Activated CD8-positive, alpha-beta memory T cell treated with anti-CD3 and anti-CD28 coated beads, Interleukin-2, amount 10 ng/mL, durations not matched to agents 7 days and 5 days (primary cell): ENCODE data around the gene CAMTA1. TPM values are rescaled to one million over a fixed set of nuclear protein-coding genes. Genes with fewer than 3 reads are reported as not detected.
A peak's percentile ranks its signal among the peaks of the same experiment; 100 is the strongest.

Experiments
- ATAC-seq: fragments of 150-1000 bp; cut with Tn5 transposase; one replicate; pipeline ENCODE4 v1.10.0; 2021; ENCODE audit warnings: moderate library complexity
- CTCF ChIA-PET: fragments of 350-600 bp; sonication (Branson Sonifier 250); formaldehyde crosslinking; loops from one replicate; lab custom pipeline; 2021; ENCODE audit warnings: antibody characterized with exemption; lab: Charles Lee
- DNase-seq: peaks from one replicate; pipeline ENCODE4 v3.0.0-alpha.2; 2020
- H3K27ac Mint-ChIP-seq: one replicate; pipeline ENCODE4 v1.8.0; 2021; ENCODE audit warnings: mild to moderate bottlenecking, mixed read lengths
- H3K27me3 Mint-ChIP-seq: one replicate; pipeline ENCODE4 v1.8.0; 2021; ENCODE audit warnings: mixed read lengths
- H3K36me3 Mint-ChIP-seq: one replicate; pipeline ENCODE4 v1.8.0; 2021; ENCODE audit warnings: mild to moderate bottlenecking, mixed read lengths
- H3K4me1 Mint-ChIP-seq: one replicate; pipeline ENCODE4 v1.8.0; 2021; ENCODE audit warnings: mixed read lengths
- H3K4me3 Mint-ChIP-seq: one replicate; pipeline ENCODE4 v1.8.0; 2021; ENCODE audit warnings: mild to moderate bottlenecking, moderate library complexity, mixed read lengths
- H3K9me3 Mint-ChIP-seq: one replicate; pipeline ENCODE4 v1.8.0; 2022; ENCODE audit warnings: low read depth, mixed read lengths
- total RNA-seq, 2 experiments: library from RNA; stranded (reverse); gene quantifications; one replicate each; pipeline ENCODE4 v1.2.3, GENCODE V29; 2021

The CAMTA1 gene
- total RNA-seq, 2 experiments from 2014 or later: 42.8 to 43.2 TPM

- Mint-ChIP-seq H3K27me3 (no peaks in the 10 kb centered on the region), H3K36me3 (peaks cover 6% of the 10 kb centered on the region), H3K9me3 (no peaks in the 10 kb centered on the region), H3K27ac (peak overlapping the region; percentile 82), H3K4me1 (peaks cover 39% of the 10 kb centered on the region), H3K4me3 (peak overlapping the region; percentile 77)
- ATAC-seq: no peak
- CTCF ChIA-PET: interaction anchor here (0.5 to 2.2 kb wide), 5 partner anchors 40 to 863 kb away, joined by 3 to 6 read pairs (median 4); partner anchors contain the start of gene DNAJC11
- no peak for DNase-seq
These were observed 1.2 kb upstream of the CAMTA1 start for GRCh38 chr1:6783936-6784559.

DNA sequence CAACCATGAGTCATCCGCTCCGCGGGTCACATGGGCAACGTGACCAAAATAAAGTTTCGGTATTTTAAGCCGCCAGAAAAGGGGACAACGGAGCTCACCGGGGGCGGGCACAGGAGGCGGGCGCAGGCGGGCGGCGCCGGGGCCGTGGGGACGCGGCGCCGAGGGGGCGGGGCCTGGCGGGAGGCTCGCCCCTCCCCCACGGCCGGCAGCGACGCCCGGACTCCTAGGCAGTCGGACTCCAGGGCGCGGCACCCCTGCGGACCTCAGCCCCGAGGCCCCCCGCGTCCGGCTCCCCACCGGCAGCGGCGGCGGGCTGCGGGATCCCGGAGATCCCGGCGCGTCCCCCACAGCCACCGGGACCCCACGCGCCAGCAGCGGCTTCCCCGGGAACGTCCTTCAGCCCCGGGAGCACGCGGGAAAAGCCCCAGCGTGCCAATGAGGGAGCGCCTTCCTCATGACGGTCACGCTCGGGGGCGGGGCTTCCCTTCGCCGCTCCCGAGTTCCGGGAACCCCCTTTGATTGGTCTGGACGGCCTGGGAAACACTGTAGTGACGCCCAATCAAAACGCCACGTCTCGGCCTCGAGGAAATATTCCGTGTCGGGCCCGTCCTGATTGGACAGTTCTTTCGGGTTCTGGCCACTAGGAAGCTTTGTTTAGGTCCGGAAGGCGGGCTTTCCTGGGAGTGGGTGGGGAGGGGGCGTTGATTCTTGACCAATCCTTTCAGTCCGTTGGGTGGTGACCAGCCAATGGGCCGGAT, 515 bp upstream of the CAMTA1 start:
- no peaks in the 10 kb centered on the region for H3K27me3 Mint-ChIP-seq
- peak overlapping the region; percentile 82 for H3K27ac Mint-ChIP-seq
- H3K9me3 Mint-ChIP-seq: no peaks in the 10 kb centered on the region
- peak overlapping the region; percentile 77 for H3K4me3 Mint-ChIP-seq
- DNase-seq: peak; percentile 100
- peak; percentile 84 for ATAC-seq
- CTCF ChIA-PET: interaction anchor here (0.5 to 2.2 kb wide), 4 partner anchors 41 to 557 kb away, joined by 3 to 6 read pairs (median 4); partner anchors contain the start of gene DNAJC11
- H3K36me3 Mint-ChIP-seq: peaks cover 9% of the 10 kb centered on the region
- H3K4me1 Mint-ChIP-seq: peaks cover 39% of the 10 kb centered on the region

DNA sequence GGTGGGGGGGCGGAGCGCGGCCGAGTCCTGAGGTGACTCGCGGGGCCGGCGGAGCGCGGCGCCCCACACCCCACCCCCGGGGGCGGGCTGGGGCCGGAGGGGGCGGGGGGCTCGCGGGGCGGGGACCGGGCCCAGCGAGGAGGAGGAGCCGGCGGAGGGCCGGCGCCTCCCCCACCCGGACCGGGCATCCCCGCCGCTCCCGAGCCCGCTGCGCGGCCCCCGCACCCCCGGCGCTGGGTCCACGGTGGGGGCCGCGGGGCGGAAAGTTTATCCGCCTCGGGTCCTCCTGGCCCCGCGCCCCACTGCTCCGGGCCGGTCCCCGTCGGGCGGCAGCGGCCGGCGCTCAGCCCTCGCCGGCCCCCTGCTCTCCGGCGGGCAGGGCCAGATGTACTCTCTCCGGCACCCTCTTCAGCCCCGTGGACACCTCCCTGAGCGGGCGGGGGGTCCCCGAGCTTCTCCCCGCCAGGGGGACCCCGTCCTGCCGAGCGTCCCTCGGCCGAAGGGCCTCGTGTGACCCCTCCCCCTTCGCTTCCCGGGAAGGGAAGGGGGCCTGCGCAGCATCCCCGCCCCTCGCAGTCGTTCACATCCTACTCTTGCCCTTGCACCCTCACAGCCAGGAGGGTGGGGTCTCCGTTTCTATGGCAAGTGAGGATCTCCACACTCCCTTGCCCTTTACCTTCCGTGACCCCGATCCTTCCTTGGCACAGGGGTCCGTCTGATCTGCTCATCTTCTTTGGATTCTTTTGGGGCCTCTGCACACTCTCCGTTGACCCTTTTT, 663 bp downstream of the CAMTA1 start:
- Mint-ChIP-seq H3K36me3 (peaks cover 9% of the 10 kb centered on the region), H3K4me3 (peak overlapping the region; percentile 83), H3K27me3 (no peaks in the 10 kb centered on the region), H3K9me3 (no peaks in the 10 kb centered on the region), H3K4me1 (peaks cover 41% of the 10 kb centered on the region), H3K27ac (peak overlapping the region; percentile 87)
- peak; percentile 57 for DNase-seq
- ATAC-seq: peak; percentile 5
- CTCF ChIA-PET: interaction anchor here (2.2 kb wide), 1 partner anchor 85 kb away, joined by 6 read pairs; the partner anchor contains the start of gene DNAJC11

- CTCF ChIA-PET: no interaction called here
- Mint-ChIP-seq H3K27ac (no peak overlapping the region), H3K4me1 (peaks cover 38% of the 10 kb centered on the region), H3K27me3 (no peaks in the 10 kb centered on the region), H3K4me3 (no peak overlapping the region), H3K9me3 (no peaks in the 10 kb centered on the region), H3K36me3 (peaks cover 9% of the 10 kb centered on the region)
- DNase-seq: no peak
- no peak for ATAC-seq
These were observed 3.7 kb downstream of the CAMTA1 start for GRCh38 chr1:6788946-6789345.

DNA sequence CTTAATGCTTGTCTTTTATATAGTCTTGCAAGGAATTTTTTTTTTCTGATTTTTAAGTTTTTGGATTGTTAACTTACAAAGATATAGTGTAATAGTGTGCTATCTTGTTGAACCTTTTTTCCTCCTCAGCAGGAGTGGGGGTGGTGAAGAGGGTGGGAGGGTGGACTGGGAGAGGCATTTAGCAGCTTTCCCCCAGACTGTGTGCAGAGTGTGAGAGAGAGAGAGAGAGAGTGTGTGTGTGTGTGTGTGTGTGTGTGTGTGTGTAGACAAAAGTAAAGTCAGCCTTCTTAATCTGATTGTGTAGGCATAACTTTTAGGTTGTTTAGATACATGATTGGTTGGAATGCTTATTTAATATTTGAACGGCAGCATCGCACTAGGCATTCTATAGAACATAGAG, 4.9 kb downstream of the CAMTA1 start:
- CTCF ChIA-PET: interaction anchor here (0.7 to 1.2 kb wide), 3 partner anchors 19 to 328 kb away, joined by 3 read pairs; no protein-coding TSS in a partner anchor
- H3K9me3 Mint-ChIP-seq: no peaks in the 10 kb centered on the region
- no peak overlapping the region for H3K4me3 Mint-ChIP-seq
- H3K36me3 Mint-ChIP-seq: peaks cover 9% of the 10 kb centered on the region
- no peak for DNase-seq
- no peak overlapping the region for H3K27ac Mint-ChIP-seq
- no peaks in the 10 kb centered on the region for H3K27me3 Mint-ChIP-seq
- no peak for ATAC-seq
- H3K4me1 Mint-ChIP-seq: peaks cover 38% of the 10 kb centered on the region

DNA sequence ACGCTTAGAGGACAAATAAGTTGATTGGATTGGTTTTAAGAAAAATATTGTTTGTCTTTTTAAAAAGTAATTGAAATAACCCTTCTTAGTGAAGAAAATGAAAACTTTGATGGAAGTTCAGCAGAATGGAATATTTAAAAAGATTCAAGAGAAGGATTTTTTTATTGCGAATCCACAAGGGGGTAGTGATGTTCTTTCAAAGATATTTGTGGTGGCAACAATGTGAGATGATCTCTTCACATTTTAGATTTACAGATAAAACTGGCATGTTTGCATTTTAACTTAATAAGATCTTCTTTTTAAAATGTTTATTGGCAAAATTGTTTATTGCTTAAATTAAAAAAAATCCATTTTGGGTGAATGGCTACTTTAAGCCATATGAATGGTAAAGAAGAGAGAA, 8.9 kb downstream of the CAMTA1 start:
- H3K36me3 Mint-ChIP-seq: peaks cover 2% of the 10 kb centered on the region
- H3K27ac Mint-ChIP-seq: no peak overlapping the region
- H3K4me3 Mint-ChIP-seq: no peak overlapping the region
- ATAC-seq (no peak), DNase-seq (no peak)
- H3K4me1 Mint-ChIP-seq: peaks cover 10% of the 10 kb centered on the region
- H3K9me3 Mint-ChIP-seq: no peaks in the 10 kb centered on the region
- no peaks in the 10 kb centered on the region for H3K27me3 Mint-ChIP-seq
- CTCF ChIA-PET: interaction anchor here (1.8 kb wide), 1 partner anchor 96 kb away, joined by 11 read pairs; no protein-coding TSS in a partner anchor

- Mint-ChIP-seq H3K4me3 (no peak overlapping the region), H3K4me1 (peaks cover 7% of the 10 kb centered on the region), H3K27me3 (no peaks in the 10 kb centered on the region), H3K9me3 (no peaks in the 10 kb centered on the region), H3K27ac (no peak overlapping the region), H3K36me3 (no peaks in the 10 kb centered on the region)
- CTCF ChIA-PET: interaction anchor here (0.9 to 1.8 kb wide), 3 partner anchors 52 to 275 kb away, joined by 3 to 11 read pairs (median 3); no protein-coding TSS in a partner anchor
- ATAC-seq (no peak), DNase-seq (no peak)
These were observed 9.9 kb downstream of the CAMTA1 start for GRCh38 chr1:6795203-6795602.

DNA sequence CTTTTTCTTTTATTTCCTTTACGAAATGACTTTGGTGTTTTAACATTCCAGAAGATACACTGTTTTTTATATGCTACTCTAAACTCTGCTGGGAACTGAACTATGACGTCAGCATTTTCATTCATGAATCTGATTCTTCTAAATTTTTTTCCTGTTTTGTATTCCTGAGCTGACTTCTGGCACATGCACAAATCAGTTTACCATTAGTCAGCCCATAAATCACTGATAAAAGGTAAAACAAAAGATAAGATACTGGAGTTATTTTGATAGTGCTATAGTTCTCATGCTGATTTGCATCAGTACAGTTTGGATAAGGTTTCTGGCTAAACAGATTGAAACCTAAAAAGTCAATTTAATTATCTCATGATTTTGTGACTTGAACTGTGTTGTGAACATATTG, 10.4 kb downstream of the CAMTA1 start:
- Mint-ChIP-seq H3K27me3 (no peaks in the 10 kb centered on the region), H3K4me1 (peaks cover 7% of the 10 kb centered on the region), H3K9me3 (no peaks in the 10 kb centered on the region), H3K27ac (no peak overlapping the region), H3K4me3 (no peak overlapping the region), H3K36me3 (no peaks in the 10 kb centered on the region)
- CTCF ChIA-PET: interaction anchor here (0.9 to 1.8 kb wide), 4 partner anchors 19 to 274 kb away, joined by 3 to 11 read pairs (median 3); no protein-coding TSS in a partner anchor
- DNase-seq (no peak), ATAC-seq (no peak)

- H3K4me1 Mint-ChIP-seq: peaks cover 4% of the 10 kb centered on the region
- no peaks in the 10 kb centered on the region for H3K27me3 Mint-ChIP-seq
- H3K9me3 Mint-ChIP-seq: no peaks in the 10 kb centered on the region
- H3K36me3 Mint-ChIP-seq: no peaks in the 10 kb centered on the region
- ATAC-seq (no peak), DNase-seq (no peak)
- no peak overlapping the region for H3K27ac Mint-ChIP-seq
- H3K4me3 Mint-ChIP-seq: no peak overlapping the region
- CTCF ChIA-PET: interaction anchor here (1.0 to 1.8 kb wide), 2 partner anchors 19 to 94 kb away, joined by 3 to 11 read pairs; no protein-coding TSS in a partner anchor
These were observed 10.8 kb downstream of the CAMTA1 start for GRCh38 chr1:6796095-6796494.

DNA sequence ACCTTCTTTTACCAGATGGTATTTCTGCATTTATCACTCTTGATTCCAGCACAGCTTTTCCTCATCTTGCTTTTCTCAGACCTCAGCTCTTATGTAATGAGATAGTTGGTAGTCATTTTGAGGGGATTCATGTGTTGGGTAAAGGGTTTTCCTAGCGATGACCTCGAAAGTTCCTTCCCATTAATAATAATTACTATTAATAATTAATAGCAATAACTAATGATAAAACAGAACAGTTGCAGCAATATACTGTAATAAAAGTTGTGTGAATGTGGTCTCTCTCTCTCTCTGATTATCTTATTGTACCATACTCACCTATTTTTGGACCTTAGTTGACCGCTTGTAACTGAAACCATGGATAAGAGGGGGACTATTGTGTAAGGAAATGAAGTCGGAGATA, 14.2 kb downstream of the CAMTA1 start:
- ATAC-seq: no peak
- H3K36me3 Mint-ChIP-seq: no peaks in the 10 kb centered on the region
- H3K4me3 Mint-ChIP-seq: no peak overlapping the region
- DNase-seq: no peak
- no peak overlapping the region for H3K27ac Mint-ChIP-seq
- H3K4me1 Mint-ChIP-seq: peaks cover 7% of the 10 kb centered on the region
- CTCF ChIA-PET: no interaction called here
- H3K27me3 Mint-ChIP-seq: no peaks in the 10 kb centered on the region
- no peaks in the 10 kb centered on the region for H3K9me3 Mint-ChIP-seq

- no peaks in the 10 kb centered on the region for H3K9me3 Mint-ChIP-seq
- ATAC-seq (no peak), DNase-seq (no peak)
- CTCF ChIA-PET: interaction anchor here (0.6 kb wide), 1 partner anchor 192 kb away, joined by 3 read pairs; no protein-coding TSS in a partner anchor
- no peaks in the 10 kb centered on the region for H3K36me3 Mint-ChIP-seq
- no peak overlapping the region for H3K4me3 Mint-ChIP-seq
- peaks cover 16% of the 10 kb centered on the region for H3K4me1 Mint-ChIP-seq
- no peak overlapping the region for H3K27ac Mint-ChIP-seq
- H3K27me3 Mint-ChIP-seq: no peaks in the 10 kb centered on the region
These were observed 15.5 kb downstream of the CAMTA1 start for GRCh38 chr1:6800745-6801144.

GRCh38 chr1:6801199-6801598, 15.9 kb downstream of the CAMTA1 start:
- no peak for DNase-seq
- ATAC-seq: no peak
- H3K27me3 Mint-ChIP-seq: no peaks in the 10 kb centered on the region
- no peak overlapping the region for H3K4me3 Mint-ChIP-seq
- H3K36me3 Mint-ChIP-seq: no peaks in the 10 kb centered on the region
- no peaks in the 10 kb centered on the region for H3K9me3 Mint-ChIP-seq
- no peak overlapping the region for H3K27ac Mint-ChIP-seq
- CTCF ChIA-PET: interaction anchor here (0.6 to 0.9 kb wide), 3 partner anchors 88 to 269 kb away, joined by 3 read pairs; no protein-coding TSS in a partner anchor
- H3K4me1 Mint-ChIP-seq: peaks cover 21% of the 10 kb centered on the region

DNA sequence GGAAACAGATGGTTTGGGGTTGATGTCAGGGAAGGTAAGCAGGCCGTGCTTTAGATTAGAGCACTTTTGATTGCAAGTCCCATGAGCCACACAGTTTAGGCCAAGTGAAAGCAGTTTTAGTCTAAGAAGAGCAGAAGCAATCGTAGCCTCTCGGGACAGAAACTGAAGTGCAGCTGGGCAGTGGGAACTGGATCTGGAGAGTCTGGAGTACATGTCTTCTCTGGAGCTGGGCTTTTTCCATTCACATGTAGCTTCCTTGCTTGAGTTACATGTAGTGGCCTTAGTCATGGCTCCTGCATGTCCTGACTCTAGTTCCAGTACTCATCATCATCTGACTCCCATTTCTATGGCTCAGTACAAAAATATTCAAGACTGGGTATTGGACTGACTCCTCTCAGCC, 16.7 kb downstream of the CAMTA1 start:
- Mint-ChIP-seq H3K4me1 (peaks cover 21% of the 10 kb centered on the region), H3K9me3 (no peaks in the 10 kb centered on the region), H3K4me3 (no peak overlapping the region), H3K36me3 (no peaks in the 10 kb centered on the region), H3K27ac (no peak overlapping the region), H3K27me3 (no peaks in the 10 kb centered on the region)
- CTCF ChIA-PET: interaction anchor here (0.6 to 0.9 kb wide), 3 partner anchors 88 to 444 kb away, joined by 3 read pairs; no protein-coding TSS in a partner anchor
- no peak for ATAC-seq
- no peak for DNase-seq
